HG02798 (cell line): ENCODE data around the gene NET1.
"Not testable (repeated sequence)": the region's sequence is repeated elsewhere in the genome, so short reads cannot be mapped to it uniquely, and the experiment has no call there.

Source experiments
- ATAC-seq: cut with Tn5 transposase; IDR thresholded peaks from one replicate; pipeline ENCODE4 v1.9.1; 2021; ENCODE audit warnings: mild to moderate bottlenecking; ENCODE audit not compliant: unreplicated experiment, poor library complexity

NET1 gene

GRCh38 chr10:5396556-5397300 is 15.6 kb upstream of the NET1 start:
- no peak for ATAC-seq

- ATAC-seq = no peak
These were observed 13.0 kb upstream of the NET1 start for GRCh38 chr10:5399332-5399731.

DNA sequence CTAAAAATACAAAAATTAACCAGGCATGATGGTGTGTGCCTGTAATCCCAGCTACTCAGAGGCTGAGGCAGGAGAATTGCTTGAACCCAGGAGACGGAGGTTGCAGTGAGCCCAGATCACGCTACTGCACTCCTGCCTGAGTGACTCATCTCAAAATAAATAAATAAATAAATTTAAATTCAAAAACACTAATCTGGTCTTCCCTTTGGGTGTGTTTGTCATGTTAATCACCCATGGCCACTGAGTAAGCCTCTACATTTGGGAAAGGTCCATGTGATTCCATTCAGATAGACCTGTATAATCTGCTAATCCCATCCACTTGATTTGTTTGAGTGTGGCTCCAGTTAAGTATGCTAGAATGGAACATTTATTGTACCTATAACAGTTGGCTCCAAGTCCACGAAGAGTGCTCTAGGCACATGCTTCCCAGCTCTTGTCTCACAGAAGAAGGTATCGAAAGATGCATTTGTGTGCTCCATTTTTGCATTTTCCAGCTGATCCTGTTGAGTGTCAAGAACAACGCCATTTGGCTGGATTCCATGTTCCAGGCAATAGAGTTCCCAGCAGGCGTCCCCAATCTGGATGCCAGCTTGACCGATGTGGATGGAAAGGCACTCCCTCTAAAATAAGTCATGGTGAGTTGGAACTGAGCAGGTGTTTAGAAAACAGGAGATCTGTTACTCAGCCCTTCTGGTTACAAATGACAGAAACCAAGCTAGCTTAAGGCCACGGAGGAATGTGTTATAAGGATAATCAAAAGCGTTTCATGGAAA is 11.7 kb upstream of the NET1 start:
- no peak for ATAC-seq

GRCh38 chr10:5402798-5403197 is 9.6 kb upstream of the NET1 start:
- no peak for ATAC-seq

DNA sequence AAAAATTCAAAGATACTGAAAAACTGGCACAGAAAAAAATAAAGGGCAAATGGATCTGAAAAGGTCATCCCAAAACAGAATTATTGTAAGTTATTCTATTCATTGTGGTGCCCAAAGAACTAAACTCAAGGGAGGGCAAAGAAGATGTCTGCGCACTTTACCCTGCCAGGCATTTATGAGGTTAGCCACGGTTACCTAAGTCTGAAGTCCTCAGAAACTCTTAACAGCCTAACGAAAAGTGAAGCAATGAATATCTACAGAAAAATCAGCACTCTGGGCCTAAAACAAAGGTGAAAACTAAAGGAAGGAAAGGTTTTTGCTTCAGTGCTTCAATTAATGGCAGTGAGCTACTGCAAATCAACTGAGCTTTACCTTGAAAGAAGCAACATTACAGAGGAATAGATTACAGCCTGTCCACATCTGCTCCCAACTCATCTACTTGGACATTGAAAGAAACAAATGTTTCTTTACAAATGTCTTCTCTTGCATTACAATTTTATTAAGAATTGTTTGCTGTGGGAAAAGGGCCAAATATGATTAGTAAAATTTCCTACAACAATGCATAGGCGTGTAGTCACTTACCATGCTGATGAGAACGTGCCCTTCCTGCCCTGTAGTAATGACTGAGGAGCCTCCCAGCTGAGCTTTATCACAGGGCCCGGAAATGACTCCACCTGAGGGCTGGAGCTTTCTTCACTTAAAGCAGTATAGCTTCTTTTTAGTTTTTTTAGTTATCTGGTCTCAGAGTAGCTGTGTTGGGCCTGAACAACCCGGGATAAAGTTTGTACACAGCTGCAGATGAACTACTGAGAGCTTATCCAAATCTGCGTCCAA is 7.9 kb upstream of the NET1 start, which contains the start of gene TUBAL3:
TUBAL3 (minus strand) TSS at position 621 of the 834 bp plus-strand sequence; CDS start at position 585, 36 bp downstream.
- no peak for ATAC-seq

- no peak for ATAC-seq
These were observed 5.4 kb upstream of the NET1 start for GRCh38 chr10:5406918-5407317.

- not testable (repeated sequence) for ATAC-seq
These were observed 1.6 kb upstream of the NET1 start for GRCh38 chr10:5410787-5411186.

- ATAC-seq = no peak
These were observed 448 bp upstream of the NET1 start for GRCh38 chr10:5411941-5412276.

DNA sequence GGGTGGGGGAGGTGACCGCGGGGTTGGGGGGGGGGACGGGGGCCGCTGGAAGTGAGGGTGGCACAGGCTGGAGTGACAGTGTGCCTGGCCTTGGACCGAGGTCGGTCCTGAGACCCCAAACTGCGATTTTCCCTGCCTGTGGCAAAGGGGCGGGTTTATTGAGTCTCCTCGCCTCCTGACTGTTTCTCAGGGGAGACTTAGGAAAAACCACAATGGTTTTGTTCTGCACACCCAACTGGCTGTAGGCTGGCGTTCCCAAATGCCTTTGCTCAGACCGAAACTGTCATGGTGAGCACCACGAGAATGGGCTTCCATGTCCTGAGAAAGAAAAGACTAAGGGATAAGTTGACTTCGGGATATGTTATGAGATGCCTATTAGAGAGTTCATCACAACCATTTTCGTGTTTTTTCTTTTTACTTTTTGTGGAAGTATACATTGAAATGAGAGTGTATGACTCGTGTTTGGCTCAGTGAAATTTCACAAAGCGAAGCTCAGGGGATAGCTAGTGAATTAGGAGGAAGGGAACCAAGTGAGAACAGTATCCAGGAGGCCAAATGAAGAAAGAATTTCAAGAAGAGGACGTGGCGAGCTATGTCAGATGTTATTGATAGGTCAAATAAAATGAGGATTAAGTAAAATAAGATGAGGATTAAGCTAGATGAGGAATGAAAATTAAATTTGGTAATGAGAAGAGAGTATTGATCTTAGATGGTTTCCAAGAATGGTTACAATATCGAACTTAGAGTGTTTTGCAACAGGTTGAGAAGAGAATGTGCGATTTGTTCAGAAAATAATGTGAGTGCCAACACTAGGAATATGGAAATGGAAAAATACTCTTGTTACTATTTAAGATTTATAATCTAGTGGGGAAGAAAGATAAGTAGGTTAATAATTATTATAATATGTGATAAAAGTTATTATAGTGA is 918 bp downstream of the NET1 start:
- ATAC-seq = no peak

- no peak for ATAC-seq
These were observed 4.6 kb downstream of the NET1 start for GRCh38 chr10:5416981-5417380.

- ATAC-seq = no peak
These were observed 6.2 kb downstream of the NET1 start for GRCh38 chr10:5418584-5418983.

DNA sequence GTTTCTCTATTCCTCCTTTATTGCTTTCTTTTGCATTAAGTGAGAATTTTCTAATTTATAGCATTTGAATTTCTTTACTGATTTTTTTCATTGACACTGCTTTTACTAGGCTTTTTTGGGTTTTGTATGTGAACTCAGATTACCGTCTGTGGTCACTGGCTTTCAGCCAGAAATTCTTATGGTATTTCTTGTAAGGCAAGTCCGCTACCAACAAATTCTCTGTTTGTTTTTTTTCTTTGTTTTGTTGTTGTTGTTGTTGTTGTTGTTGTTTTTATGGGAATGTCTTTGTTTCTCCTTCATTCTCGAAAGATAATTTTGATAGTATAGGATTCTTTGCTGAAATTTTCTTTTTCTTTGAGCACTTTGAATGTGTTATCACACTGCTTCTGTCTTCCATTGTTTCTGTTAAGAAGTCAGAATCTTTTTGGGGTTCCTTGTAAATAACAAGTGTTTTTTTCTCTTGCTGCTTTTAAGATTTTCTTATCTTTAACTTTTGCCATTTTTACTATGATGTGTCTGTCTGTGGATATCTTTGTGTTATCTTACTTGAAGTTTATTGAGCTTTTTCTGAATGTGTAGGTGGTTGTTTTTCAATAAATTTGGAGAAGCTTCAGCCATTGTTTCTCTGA is 7.2 kb downstream of the NET1 start:
- ATAC-seq = no peak

GRCh38 chr10:5423771-5424170 is 11.4 kb downstream of the NET1 start:
- no peak for ATAC-seq

DNA sequence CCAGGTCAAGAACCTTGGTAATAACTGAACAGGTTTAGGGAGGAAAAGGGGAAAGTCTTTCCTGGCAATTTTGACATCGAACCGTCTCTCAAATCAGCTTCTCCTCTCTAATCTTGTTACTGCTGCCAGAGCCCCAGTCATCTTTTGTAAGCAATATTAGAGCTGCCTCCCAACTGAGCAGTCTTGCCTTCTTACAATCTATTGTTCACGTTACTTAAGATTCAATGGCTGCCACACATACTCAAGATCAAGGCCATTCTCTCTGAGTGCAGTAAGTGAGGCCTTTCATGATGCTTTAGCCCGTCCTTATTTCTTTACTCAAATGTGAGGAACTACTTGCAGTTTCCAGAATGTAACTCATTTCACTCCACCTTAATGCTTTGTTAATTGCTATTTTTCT is 12.4 kb downstream of the NET1 start:
- no peak for ATAC-seq

DNA sequence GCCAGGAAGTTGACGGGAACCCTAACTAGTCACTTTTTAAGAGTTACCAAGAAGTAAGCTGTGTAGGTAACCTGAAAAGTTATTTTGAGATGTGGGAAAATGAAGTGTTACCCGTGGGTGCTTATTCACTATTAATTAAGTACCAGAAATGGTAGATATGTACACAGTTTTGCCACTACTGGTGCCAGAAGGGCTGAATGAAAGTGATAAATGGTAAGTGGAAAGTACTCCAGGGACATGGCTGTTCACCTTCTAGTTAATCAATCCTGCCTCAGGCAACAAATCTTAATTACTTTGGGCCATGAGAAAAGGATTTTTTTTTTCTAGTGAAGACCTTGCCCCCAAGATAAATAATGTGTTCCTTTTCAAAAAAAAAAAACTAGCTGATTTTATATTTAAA is 15.8 kb downstream of the NET1 start:
- no peak for ATAC-seq

GRCh38 chr10:5433182-5433581 is 20.8 kb downstream of the NET1 start:
- no peak for ATAC-seq

DNA sequence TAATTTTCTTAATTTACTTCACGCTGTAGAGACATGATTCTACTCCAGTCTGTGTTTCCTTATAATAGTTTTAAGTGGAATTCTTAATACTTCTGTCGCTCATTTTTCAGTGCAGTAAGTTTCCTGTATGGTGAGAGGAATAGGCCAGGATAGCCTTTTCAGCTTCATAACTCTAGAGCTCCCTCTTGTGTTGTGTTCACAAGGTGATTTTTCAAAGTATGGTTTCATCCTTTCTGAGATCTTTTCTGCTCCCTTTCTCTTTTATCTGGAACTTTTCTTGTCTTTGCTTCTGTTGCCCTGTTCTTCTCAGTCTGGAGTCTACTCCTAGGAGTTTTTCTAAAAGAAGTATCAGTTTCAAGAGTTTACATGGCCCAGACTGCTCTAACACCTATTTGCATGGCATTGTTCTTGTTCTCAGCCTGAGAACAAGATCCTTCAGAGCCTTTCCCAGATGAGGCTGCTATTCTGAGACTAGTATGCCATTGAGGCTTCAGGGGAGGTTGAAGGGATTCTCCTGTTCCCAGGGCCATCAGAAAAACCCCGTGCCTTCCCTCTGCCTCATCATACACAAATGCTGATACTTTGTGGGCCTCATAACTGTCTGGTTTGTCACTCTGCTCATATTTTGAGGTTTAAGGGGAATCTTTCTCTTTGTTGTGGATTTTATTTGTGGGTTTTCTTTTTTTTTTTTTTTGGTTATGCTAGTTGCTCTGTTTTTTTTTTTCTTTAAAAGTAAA is 21.8 kb downstream of the NET1 start:
- ATAC-seq = no peak

GRCh38 chr10:5435328-5435727 is 23.0 kb downstream of the NET1 start:
- ATAC-seq = no peak

DNA sequence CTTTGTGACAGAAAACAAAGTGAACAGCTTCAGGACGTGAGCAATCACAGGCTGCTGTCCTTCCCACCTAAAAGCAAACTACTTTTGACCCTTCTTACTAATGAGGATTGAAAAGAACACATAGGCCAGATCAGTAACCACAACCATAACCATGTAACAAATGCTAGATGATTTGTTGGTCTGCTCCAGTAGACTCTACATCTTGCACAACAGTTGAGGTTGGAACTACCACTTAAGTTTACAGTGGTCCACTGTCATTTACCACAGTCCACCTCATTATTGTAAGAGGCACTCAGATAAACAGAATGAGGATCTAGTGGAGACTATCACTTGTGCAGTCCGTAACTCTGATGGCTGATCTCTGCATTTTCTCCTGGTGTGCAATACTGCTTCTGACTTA is 27.8 kb downstream of the NET1 start:
- ATAC-seq = no peak
